HepG2 (cell line): ENCODE results near the gene PSMD3. TPM values are rescaled to one million over a fixed set of nuclear protein-coding genes. Genes with fewer than 3 reads are reported as not detected.

Experiments used
- CCAR2 ChIP-seq: fragments of 200-400 bp; formaldehyde crosslinking; optimal IDR thresholded peaks from 2 replicates; pipeline ENCODE3; 2018; ENCODE audit warnings: low read depth, mild to moderate bottlenecking, low read length, moderate library complexity
- ELF3 ChIP-seq: IDR thresholded peaks from 2 replicates; pipeline ENCODE4 v1.6.1; 2016; ENCODE audit warnings: missing genetic modification reagents, missing compliant biosample characterization
- GABPA ChIP-seq, 2 experiments: IDR thresholded peaks; 2 replicates each; pipeline ENCODE4 v1.6.1; 2011 to 2016; ENCODE audit warnings: low read depth in 2 of 2, low read length in 1 of 2, missing biosample characterization in 1 of 2, missing genetic modification characterization in 1 of 2
- HMG20B ChIP-seq: conservative IDR thresholded peaks from 2 replicates; pipeline ENCODE4 v1.6.1; 2016; ENCODE audit warnings: missing genetic modification reagents, missing compliant biosample characterization
- HNF4A ChIP-seq: sonication (generic); formaldehyde crosslinking; IDR thresholded peaks from 2 replicates; pipeline ENCODE4 v1.4.0; 2020; ENCODE audit warnings: missing genetic modification reagents
- KLF13 ChIP-seq: sonication (generic); formaldehyde crosslinking; IDR thresholded peaks from 2 replicates; pipeline ENCODE4 v1.4.0; 2020; ENCODE audit warnings: mild to moderate bottlenecking, missing genetic modification reagents
- MIER3 ChIP-seq: IDR thresholded peaks from 2 replicates; pipeline ENCODE4 v1.6.1; 2016; ENCODE audit warnings: missing compliant biosample characterization, borderline replicate concordance
- MTF2 ChIP-seq: sonication (generic); formaldehyde crosslinking; IDR thresholded peaks from 2 replicates; pipeline ENCODE4 v1.5.0; 2020; ENCODE audit warnings: missing genetic modification reagents, borderline replicate concordance
- TBX2 ChIP-seq: sonication (generic); formaldehyde crosslinking; IDR thresholded peaks from 2 replicates; pipeline ENCODE4 v1.5.0; 2020; ENCODE audit warnings: missing genetic modification reagents, mild to moderate bottlenecking, borderline replicate concordance
- ZMAT3 ChIP-seq: sonication (generic); formaldehyde crosslinking; conservative IDR thresholded peaks from 2 replicates; pipeline ENCODE4 v1.7.0; 2021; ENCODE audit warnings: missing genetic modification reagents
- ZNF235 ChIP-seq: sonication (generic); formaldehyde crosslinking; IDR thresholded peaks from 2 replicates; pipeline ENCODE4 v1.8.1; 2023; ENCODE audit warnings: mild to moderate bottlenecking, missing genetic modification reagents, borderline replicate concordance
- ZNF333 ChIP-seq: sonication (generic); formaldehyde crosslinking; IDR thresholded peaks from 2 replicates; pipeline ENCODE4 v1.4.0; 2020; ENCODE audit warnings: mild to moderate bottlenecking, missing genetic modification reagents, borderline replicate concordance
- ZNF33B ChIP-seq: sonication (generic); formaldehyde crosslinking; IDR thresholded peaks from 2 replicates; pipeline ENCODE4 v1.5.1; 2020; ENCODE audit warnings: mild to moderate bottlenecking, missing genetic modification reagents
- ZNF567 ChIP-seq: sonication (generic); formaldehyde crosslinking; IDR thresholded peaks from 2 replicates; pipeline ENCODE4 v1.8.1; 2023; ENCODE audit warnings: mild to moderate bottlenecking, missing genetic modification reagents, borderline replicate concordance
- ZSCAN29 ChIP-seq: sonication (generic); formaldehyde crosslinking; conservative IDR thresholded peaks from 2 replicates; pipeline ENCODE4 v1.4.0; 2020; ENCODE audit warnings: mild to moderate bottlenecking, missing genetic modification reagents
- polyA plus RNA-seq, 8 experiments: library from polyadenylated mRNA; depleted of rRNA in 3 of 8; stranded (reverse) in 7 of 8; unstranded in 1 of 8; fragments of >200 nt; fragmentation: Illumina TruSeq in 4 of 8; extraction: Trizol in 4 of 8; gene quantifications; 2 replicates each; pipeline versions ENCODE4 v1.2.1 to v1.2.3, GENCODE V29; 2011 to 2016; ENCODE audit warnings: low read depth in 4 of 8, missing spikeins in 1 of 8, mixed read lengths in 1 of 8; ENCODE audit not compliant: insufficient read depth in 1 of 8
- total RNA-seq, 5 experiments: library from RNA; depleted of rRNA; stranded (reverse); fragments of >200 nt; fragmentation: Illumina TruSeq; extraction: Trizol; gene quantifications; 2 replicates each; pipeline ENCODE4 v1.2.3, GENCODE V29; 2016; ENCODE audit warnings: low read depth in 1 of 5
- TF ChIP-seq, protein P1 (sequence below): sonication (generic); formaldehyde crosslinking; IDR thresholded peaks from 2 replicates; pipeline ENCODE4 v1.8.1; 2023; ENCODE audit warnings: mild to moderate bottlenecking, missing genetic modification reagents
- TF ChIP-seq, protein P2 (sequence below): sonication (generic); formaldehyde crosslinking; IDR thresholded peaks from 2 replicates; pipeline ENCODE4 v1.4.0; 2020; ENCODE audit warnings: missing genetic modification reagents
- TF ChIP-seq, protein P3 (sequence below): sonication (generic); formaldehyde crosslinking; IDR thresholded peaks from 2 replicates; pipeline ENCODE4 v1.8.1; 2023; ENCODE audit warnings: missing genetic modification reagents, inconsistent platforms, borderline replicate concordance
- TF ChIP-seq, protein P4 (sequence below): fragments of 450-650 bp; IDR thresholded peaks from 2 replicates; pipeline ENCODE4 v1.6.1; 2017; ENCODE audit warnings: mild to moderate bottlenecking
- TF ChIP-seq, protein P5 (sequence below): IDR thresholded peaks from 2 replicates; pipeline ENCODE4 v1.6.1; 2018; ENCODE audit warnings: missing genetic modification reagents, mild to moderate bottlenecking, missing compliant biosample characterization

Gene PSMD3
- total and polyA plus RNA-seq, 2 of the 13 experiments (the other 11 are each of a cell fraction or from before 2014, with no cell fraction given): 97.4 to 146 TPM

DNA sequence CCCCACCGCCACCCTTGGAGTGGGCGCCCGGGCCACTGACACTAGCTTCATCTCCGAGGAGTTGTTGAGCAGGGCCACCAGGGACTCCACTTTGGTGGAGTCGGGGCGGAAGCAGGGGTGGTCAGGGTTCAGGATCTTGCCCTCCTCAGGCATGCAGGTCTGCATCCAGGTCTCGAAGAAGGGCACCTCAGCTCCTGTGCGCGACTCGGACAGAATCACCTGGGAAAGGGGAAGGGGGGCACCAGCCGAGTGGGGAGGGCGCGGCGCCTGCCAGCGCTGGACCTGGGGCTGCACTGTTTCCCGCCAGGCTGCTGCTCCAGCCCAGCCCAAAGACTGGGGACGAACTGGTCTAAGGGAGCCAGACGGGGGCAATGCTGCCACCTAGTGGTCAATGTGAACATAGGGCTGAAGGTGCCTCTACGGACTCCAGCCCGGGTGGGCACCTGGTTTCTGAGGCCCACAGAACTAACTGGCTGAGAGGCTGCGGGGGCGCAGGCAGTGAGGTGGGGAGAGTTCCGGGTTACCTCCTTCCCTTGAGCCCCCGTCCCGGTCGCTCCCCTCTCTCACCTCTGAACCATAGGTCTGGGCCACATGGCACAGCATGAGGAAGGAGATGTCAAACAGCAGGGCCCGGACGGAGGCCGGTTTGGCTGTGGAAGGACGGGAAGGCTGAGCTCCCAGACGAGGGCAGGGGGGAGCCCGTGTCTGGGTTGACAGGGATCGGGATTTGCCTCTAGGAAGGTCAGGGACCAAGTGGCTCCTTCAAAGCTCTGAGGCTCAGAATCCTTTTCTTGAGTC lies 46.4 kb downstream of the PSMD3 start (continued):
- TF ChIP-seq ZNF33B (CRISPR knock-in tag) (0 out of 2 replicates have a peak, but pooled peaks have one; percentile 28), HNF4A (CRISPR knock-in tag) (no peak), CCAR2 (no peak), ZNF235 (CRISPR knock-in tag) (no peak), MIER3 (no peak), ZMAT3 (CRISPR knock-in tag) (peak; percentile 18; the same call in 1 of the 2 replicates), ELF3 (CRISPR knock-in tag) (0 out of 2 replicates have a peak, but pooled peaks have one; percentile 17), GABPA (IDR thresholded peaks at IDR 0.05; ENCODE audit: low read depth, low read length) (no peak), GABPA (CRISPR knock-in tag; IDR thresholded peaks at IDR 0.05; ENCODE audit: low read depth) (no peak), MTF2 (CRISPR knock-in tag) (no peak), TBX2 (CRISPR knock-in tag) (no peak), ZNF567 (CRISPR knock-in tag) (no peak), KLF13 (CRISPR knock-in tag) (no peak), ZSCAN29 (CRISPR knock-in tag) (no peak), HMG20B (CRISPR knock-in tag) (no peak), ZNF333 (CRISPR knock-in tag) (no peak)
- TF ChIP-seq, protein P1, sequence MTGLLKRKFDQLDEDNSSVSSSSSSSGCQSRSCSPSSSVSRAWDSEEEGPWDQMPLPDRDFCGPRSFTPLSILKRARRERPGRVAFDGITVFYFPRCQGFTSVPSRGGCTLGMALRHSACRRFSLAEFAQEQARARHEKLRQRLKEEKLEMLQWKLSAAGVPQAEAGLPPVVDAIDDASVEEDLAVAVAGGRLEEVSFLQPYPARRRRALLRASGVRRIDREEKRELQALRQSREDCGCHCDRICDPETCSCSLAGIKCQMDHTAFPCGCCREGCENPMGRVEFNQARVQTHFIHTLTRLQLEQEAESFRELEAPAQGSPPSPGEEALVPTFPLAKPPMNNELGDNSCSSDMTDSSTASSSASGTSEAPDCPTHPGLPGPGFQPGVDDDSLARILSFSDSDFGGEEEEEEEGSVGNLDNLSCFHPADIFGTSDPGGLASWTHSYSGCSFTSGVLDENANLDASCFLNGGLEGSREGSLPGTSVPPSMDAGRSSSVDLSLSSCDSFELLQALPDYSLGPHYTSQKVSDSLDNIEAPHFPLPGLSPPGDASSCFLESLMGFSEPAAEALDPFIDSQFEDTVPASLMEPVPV (CRISPR knock-in tag): no peak
- TF ChIP-seq, protein P2, sequence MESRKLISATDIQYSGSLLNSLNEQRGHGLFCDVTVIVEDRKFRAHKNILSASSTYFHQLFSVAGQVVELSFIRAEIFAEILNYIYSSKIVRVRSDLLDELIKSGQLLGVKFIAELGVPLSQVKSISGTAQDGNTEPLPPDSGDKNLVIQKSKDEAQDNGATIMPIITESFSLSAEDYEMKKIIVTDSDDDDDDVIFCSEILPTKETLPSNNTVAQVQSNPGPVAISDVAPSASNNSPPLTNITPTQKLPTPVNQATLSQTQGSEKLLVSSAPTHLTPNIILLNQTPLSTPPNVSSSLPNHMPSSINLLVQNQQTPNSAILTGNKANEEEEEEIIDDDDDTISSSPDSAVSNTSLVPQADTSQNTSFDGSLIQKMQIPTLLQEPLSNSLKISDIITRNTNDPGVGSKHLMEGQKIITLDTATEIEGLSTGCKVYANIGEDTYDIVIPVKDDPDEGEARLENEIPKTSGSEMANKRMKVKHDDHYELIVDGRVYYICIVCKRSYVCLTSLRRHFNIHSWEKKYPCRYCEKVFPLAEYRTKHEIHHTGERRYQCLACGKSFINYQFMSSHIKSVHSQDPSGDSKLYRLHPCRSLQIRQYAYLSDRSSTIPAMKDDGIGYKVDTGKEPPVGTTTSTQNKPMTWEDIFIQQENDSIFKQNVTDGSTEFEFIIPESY (CRISPR knock-in tag): peak; percentile 92
- TF ChIP-seq, protein P3, sequence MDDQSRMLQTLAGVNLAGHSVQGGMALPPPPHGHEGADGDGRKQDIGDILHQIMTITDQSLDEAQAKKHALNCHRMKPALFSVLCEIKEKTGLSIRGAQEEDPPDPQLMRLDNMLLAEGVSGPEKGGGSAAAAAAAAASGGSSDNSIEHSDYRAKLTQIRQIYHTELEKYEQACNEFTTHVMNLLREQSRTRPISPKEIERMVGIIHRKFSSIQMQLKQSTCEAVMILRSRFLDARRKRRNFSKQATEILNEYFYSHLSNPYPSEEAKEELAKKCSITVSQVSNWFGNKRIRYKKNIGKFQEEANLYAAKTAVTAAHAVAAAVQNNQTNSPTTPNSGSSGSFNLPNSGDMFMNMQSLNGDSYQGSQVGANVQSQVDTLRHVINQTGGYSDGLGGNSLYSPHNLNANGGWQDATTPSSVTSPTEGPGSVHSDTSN: no peak
- TF ChIP-seq, protein P4, sequence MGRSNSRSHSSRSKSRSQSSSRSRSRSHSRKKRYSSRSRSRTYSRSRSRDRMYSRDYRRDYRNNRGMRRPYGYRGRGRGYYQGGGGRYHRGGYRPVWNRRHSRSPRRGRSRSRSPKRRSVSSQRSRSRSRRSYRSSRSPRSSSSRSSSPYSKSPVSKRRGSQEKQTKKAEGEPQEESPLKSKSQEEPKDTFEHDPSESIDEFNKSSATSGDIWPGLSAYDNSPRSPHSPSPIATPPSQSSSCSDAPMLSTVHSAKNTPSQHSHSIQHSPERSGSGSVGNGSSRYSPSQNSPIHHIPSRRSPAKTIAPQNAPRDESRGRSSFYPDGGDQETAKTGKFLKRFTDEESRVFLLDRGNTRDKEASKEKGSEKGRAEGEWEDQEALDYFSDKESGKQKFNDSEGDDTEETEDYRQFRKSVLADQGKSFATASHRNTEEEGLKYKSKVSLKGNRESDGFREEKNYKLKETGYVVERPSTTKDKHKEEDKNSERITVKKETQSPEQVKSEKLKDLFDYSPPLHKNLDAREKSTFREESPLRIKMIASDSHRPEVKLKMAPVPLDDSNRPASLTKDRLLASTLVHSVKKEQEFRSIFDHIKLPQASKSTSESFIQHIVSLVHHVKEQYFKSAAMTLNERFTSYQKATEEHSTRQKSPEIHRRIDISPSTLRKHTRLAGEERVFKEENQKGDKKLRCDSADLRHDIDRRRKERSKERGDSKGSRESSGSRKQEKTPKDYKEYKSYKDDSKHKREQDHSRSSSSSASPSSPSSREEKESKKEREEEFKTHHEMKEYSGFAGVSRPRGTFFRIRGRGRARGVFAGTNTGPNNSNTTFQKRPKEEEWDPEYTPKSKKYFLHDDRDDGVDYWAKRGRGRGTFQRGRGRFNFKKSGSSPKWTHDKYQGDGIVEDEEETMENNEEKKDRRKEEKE: no peak
- TF ChIP-seq, protein P5, sequence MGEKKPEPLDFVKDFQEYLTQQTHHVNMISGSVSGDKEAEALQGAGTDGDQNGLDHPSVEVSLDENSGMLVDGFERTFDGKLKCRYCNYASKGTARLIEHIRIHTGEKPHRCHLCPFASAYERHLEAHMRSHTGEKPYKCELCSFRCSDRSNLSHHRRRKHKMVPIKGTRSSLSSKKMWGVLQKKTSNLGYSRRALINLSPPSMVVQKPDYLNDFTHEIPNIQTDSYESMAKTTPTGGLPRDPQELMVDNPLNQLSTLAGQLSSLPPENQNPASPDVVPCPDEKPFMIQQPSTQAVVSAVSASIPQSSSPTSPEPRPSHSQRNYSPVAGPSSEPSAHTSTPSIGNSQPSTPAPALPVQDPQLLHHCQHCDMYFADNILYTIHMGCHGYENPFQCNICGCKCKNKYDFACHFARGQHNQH (CRISPR knock-in tag): no peak
